H1 (cell line): Measurements from ENCODE around the gene ALG9. TPM values are rescaled to one million over a fixed set of nuclear protein-coding genes. Genes with fewer than 3 reads are reported as not detected.
"Not testable (repeated sequence)": the region's sequence is repeated elsewhere in the genome, so short reads cannot be mapped to it uniquely, and the experiment has no call there.

Experiments
- CTCF ChIA-PET: fragments of 300-600 bp; sonication (Branson Sonifier 250); formaldehyde crosslinking; loops from one replicate; lab custom pipeline; 2021; ENCODE audit not compliant: partially characterized antibody; lab: Charles Lee
- POLR2A ChIA-PET: fragments of 300-600 bp; sonication (Branson Sonifier 250); formaldehyde crosslinking; loops from one replicate; lab custom pipeline; 2021; ENCODE audit warnings: inconsistent platforms; ENCODE audit not compliant: partially characterized antibody; lab: Charles Lee
- DNase-seq, 2 experiments: peaks; one replicate each; pipeline versions ENCODE4 v3.0.0 to v3.0.0-alpha.2; 2010 to 2022; ENCODE audit warnings: low spot score in 2 of 2, low read depth in 1 of 2, mixed read lengths in 1 of 2
- FAIRE-seq: peaks from 2 replicates; lab custom pipeline; 2011; peaks lifted over from hg19 to GRCh38; lab: Jason Lieb, UNC
- H2AFZ ChIP-seq: 2 replicates; pipeline ENCODE4 v1.8.1; 2012; ENCODE audit warnings: low read length, inconsistent platforms
- H2AK5ac ChIP-seq: 2 replicates; pipeline ENCODE4 v1.6.1; 2013; ENCODE audit warnings: low read depth, low read length
- H2BK120ac ChIP-seq: replicated peaks from 2 replicates; pipeline ENCODE3; 2013; ENCODE audit warnings: low read depth, low read length, inconsistent platforms
- H2BK12ac ChIP-seq: 2 replicates; pipeline ENCODE4 v1.6.1; 2013; ENCODE audit warnings: low read depth, low read length
- H2BK15ac ChIP-seq: 2 replicates; pipeline ENCODE4 v1.6.1; 2013; ENCODE audit warnings: low read length
- H2BK20ac ChIP-seq: 2 replicates; pipeline ENCODE4 v1.6.1; 2013; ENCODE audit warnings: low read length
- H2BK5ac ChIP-seq: 2 replicates; pipeline ENCODE4 v1.6.1; 2013; ENCODE audit warnings: low read depth, low read length
- H3K14ac ChIP-seq: 2 replicates; pipeline ENCODE4 v1.6.1; 2013; ENCODE audit warnings: inconsistent platforms; ENCODE audit not compliant: insufficient read length
- H3K18ac ChIP-seq: 2 replicates; pipeline ENCODE4 v1.6.1; 2013; ENCODE audit warnings: low read length; ENCODE audit errors: extremely low read depth
- H3K23ac ChIP-seq: 2 replicates; pipeline ENCODE4 v1.6.1; 2013; ENCODE audit warnings: inconsistent platforms; ENCODE audit not compliant: insufficient read length
- H3K23me2 ChIP-seq: 2 replicates; pipeline ENCODE4 v1.6.1; 2013; ENCODE audit warnings: low read depth, low read length
- H3K27ac ChIP-seq: 2 replicates; pipeline ENCODE4 v1.6.1; 2011; ENCODE audit warnings: low read depth, low read length, inconsistent platforms
- H3K27me3 ChIP-seq, 4 experiments: replicated peaks in 1 of 4; 1 replicate in 1 of 4; 2 replicates in 3 of 4; pipeline versions ENCODE4 v1.6.1 to v1.8.1; 2011 to 2013; ENCODE audit warnings: low read length in 3 of 4, mild to moderate bottlenecking in 3 of 4, inconsistent platforms in 2 of 4, mixed read lengths in 2 of 4, moderate library complexity in 1 of 4; ENCODE audit not compliant: control insufficient read depth in 3 of 4, insufficient read depth in 3 of 4; ENCODE audit errors: extremely low read depth in 1 of 4
- H3K36me3 ChIP-seq, 4 experiments: 2 replicates each; pipeline versions ENCODE4 v1.6.1 to v1.8.1; 2011 to 2013; ENCODE audit warnings: mild to moderate bottlenecking in 4 of 4, low read length in 3 of 4, moderate library complexity in 2 of 4, control low read depth in 1 of 4, inconsistent platforms in 1 of 4; ENCODE audit not compliant: insufficient read depth in 4 of 4, control insufficient read depth in 2 of 4
- H3K4ac ChIP-seq: replicated peaks from 2 replicates; pipeline ENCODE3; 2013; ENCODE audit warnings: low read length, low read depth, mixed read lengths, inconsistent platforms; ENCODE audit not compliant: insufficient read length
- H3K4me1 ChIP-seq, 4 experiments: replicated peaks in 1 of 4; 1 replicate in 1 of 4; 2 replicates in 3 of 4; pipeline versions ENCODE4 v1.6.1 to v1.8.1; 2011 to 2013; ENCODE audit warnings: low read length in 3 of 4, inconsistent platforms in 2 of 4, mixed read lengths in 1 of 4; ENCODE audit not compliant: insufficient read depth in 4 of 4, control insufficient read depth in 3 of 4
- H3K4me2 ChIP-seq, 2 experiments: 2 replicates each; pipeline versions ENCODE4 v1.6.1 to v1.8.1; 2011 to 2013; ENCODE audit warnings: low read depth in 2 of 2, low read length in 2 of 2, control low read depth in 1 of 2, inconsistent platforms in 1 of 2, mild to moderate bottlenecking in 1 of 2; ENCODE audit not compliant: insufficient read depth in 1 of 2
- H3K4me3 ChIP-seq, 4 experiments: fragments of 200-600, 300-600 bp in 1 of 4; sonication (generic), shearing (Covaris generic), sonication (Bioruptor Twin) in 1 of 4; 2 replicates each; pipeline versions ENCODE4 v1.5.1 to v1.8.1; 2011 to 2016; ENCODE audit warnings: low read length in 4 of 4, low read depth in 3 of 4, control low read depth in 2 of 4, inconsistent platforms in 2 of 4, mild to moderate bottlenecking in 2 of 4, mixed read lengths in 1 of 4, moderate library complexity in 1 of 4; ENCODE audit not compliant: insufficient read depth in 2 of 4; ENCODE audit errors: extremely low read depth in 1 of 4
- H3K56ac ChIP-seq: replicated peaks from 2 replicates; pipeline ENCODE3; 2013; ENCODE audit warnings: low read depth, mild to moderate bottlenecking, mixed read lengths, low read length, inconsistent platforms; ENCODE audit not compliant: insufficient read length
- H3K79me1 ChIP-seq: 2 replicates; pipeline ENCODE4 v1.6.1; 2013; ENCODE audit warnings: low read depth, low read length, control low read depth
- H3K79me2 ChIP-seq, 2 experiments: 2 replicates each; pipeline versions ENCODE4 v1.6.1 to v1.8.1; 2012 to 2013; ENCODE audit warnings: low read length in 2 of 2, mild to moderate bottlenecking in 2 of 2, inconsistent platforms in 1 of 2; ENCODE audit not compliant: insufficient read depth in 2 of 2, control insufficient read depth in 1 of 2
- H3K9ac ChIP-seq, 4 experiments: replicated peaks in 1 of 4; 1 replicate in 1 of 4; 2 replicates in 3 of 4; pipeline versions ENCODE4 v1.6.1 to v1.8.1; 2011 to 2013; ENCODE audit warnings: low read depth in 3 of 4, low read length in 3 of 4, control low read depth in 2 of 4, mild to moderate bottlenecking in 2 of 4, moderate library complexity in 2 of 4, inconsistent platforms in 1 of 4; ENCODE audit errors: extremely low read depth in 1 of 4
- H3K9me3 ChIP-seq, 2 experiments: 2 replicates each; pipeline versions ENCODE4 v1.6.1 to v1.8.1; 2012 to 2013; ENCODE audit warnings: mild to moderate bottlenecking in 2 of 2, moderate library complexity in 2 of 2, control low read depth in 1 of 2, inconsistent platforms in 1 of 2, low read depth in 1 of 2, low read length in 1 of 2, mixed read lengths in 1 of 2; ENCODE audit not compliant: insufficient read depth in 2 of 2
- H4K20me1 ChIP-seq, 2 experiments: replicated peaks in 1 of 2; 2 replicates each; pipeline versions ENCODE3 to v1.8.1; 2011 to 2013; ENCODE audit warnings: inconsistent platforms in 2 of 2, low read length in 2 of 2, mild to moderate bottlenecking in 1 of 2; ENCODE audit not compliant: insufficient read depth in 2 of 2, control insufficient read depth in 1 of 2
- H4K5ac ChIP-seq: 2 replicates; pipeline ENCODE4 v1.6.1; 2013; ENCODE audit warnings: low read length, low read depth, mixed read lengths, inconsistent platforms; ENCODE audit not compliant: insufficient read length
- H4K8ac ChIP-seq: 2 replicates; pipeline ENCODE4 v1.8.0; 2013; ENCODE audit warnings: mild to moderate bottlenecking, moderate library complexity, low read length, inconsistent platforms; ENCODE audit not compliant: insufficient read depth; ENCODE audit errors: extremely low read depth
- H4K91ac ChIP-seq: replicated peaks from 2 replicates; pipeline ENCODE3; 2013; ENCODE audit warnings: low read length, mixed read lengths, inconsistent platforms; ENCODE audit not compliant: insufficient read length
- WGBS, 2 experiments: shearing (Covaris generic) in 1 of 2; methylation state at CpG; one replicate each; pipeline versions ENCODE4 v1.1.6 to v1.1.7; 2013 to 2015; ENCODE audit warnings: low lambda C conversion rate in 2 of 2, mixed read lengths in 2 of 2, inconsistent platforms in 1 of 2, low coverage in 1 of 2, missing lambda C conversion rate in 1 of 2; ENCODE audit not compliant: insufficient replicate concordance in 2 of 2, insufficient coverage in 1 of 2, insufficient read length in 1 of 2; ENCODE audit errors: extremely low coverage in 1 of 2, missing lambda C conversion rate in 1 of 2; 5-methylcytosine and 5-hydroxymethylcytosine counted together
- polyA plus RNA-seq, 7 experiments: library from polyadenylated mRNA; depleted of rRNA in 3 of 7; stranded (reverse) in 5 of 7; unstranded in 2 of 7; fragments of >200 nt in 5 of 7; fragments of 200-250 nt in 2 of 7; gene quantifications; 1 replicate in 5 of 7; 2 replicates in 1 of 7; 4 replicates in 1 of 7; pipeline versions ENCODE4 v1.2.1 to v1.2.3, GENCODE V29; 2011 to 2013; ENCODE audit warnings: missing spikeins in 2 of 7, mixed read lengths in 2 of 7
- total RNA-seq: library from RNA; stranded (reverse); fragmentation: NEBNext Ultra II Directional; extraction: Animal tissue kit (Norgen Biotek cat#: 25700); gene quantifications from 2 replicates; pipeline ENCODE4 v1.2.1, GENCODE V29; 2021

Gene ALG9
- total and polyA plus RNA-seq, 2 of the 8 experiments (the other 6 are each of a cell fraction or from before 2014, with no cell fraction given) = 23.5 to 24.5 TPM

- not testable (repeated sequence) for H2AFZ ChIP-seq, H3K4me3 ChIP-seq, H4K91ac ChIP-seq, H3K9me3 ChIP-seq, H3K9ac ChIP-seq, H2BK5ac ChIP-seq, H2BK120ac ChIP-seq, H3K14ac ChIP-seq, H3K27me3 ChIP-seq, H3K4ac ChIP-seq, H3K79me2 ChIP-seq, H4K8ac ChIP-seq, H3K27ac ChIP-seq, H3K79me1 ChIP-seq, FAIRE-seq, H2AK5ac ChIP-seq, H4K5ac ChIP-seq, H2BK12ac ChIP-seq, H3K18ac ChIP-seq, H3K23me2 ChIP-seq, H3K36me3 ChIP-seq, H2BK15ac ChIP-seq, H4K20me1 ChIP-seq, H3K56ac ChIP-seq, H2BK20ac ChIP-seq, H3K23ac ChIP-seq
- POLR2A ChIA-PET = interaction anchor here (1.0 kb wide), 2 partner anchors 15 to 38 kb away, joined by 3 to 4 read pairs; no protein-coding TSS in a partner anchor
- CTCF ChIA-PET = interaction anchor here (1.0 to 1.6 kb wide), 4 partner anchors 10 to 174 kb away, joined by 3 to 4 read pairs (median 4); no protein-coding TSS in a partner anchor
- WGBS, 2 experiments = 73% methylated on average over 5 of the region's 5 CpGs; no CpG with 5 or more reads in 1 of the 2 experiments
- peak in 1 of 2 experiments; percentile 45 for DNase-seq
- Histone ChIP-seq H3K4me2 (peak overlapping the region in 1 of 2 experiments; percentile 13; a peak in 1 of 4 replicates), H3K4me1 (peaks cover 0 to 10% (median 5%) of the 10 kb centered on the region in 4 experiments; a peak in 3 of 7 replicates)
Observed at GRCh38 chr11:111771205-111771604, 100.2 kb downstream of the ALG9 start.
